ENCODE measurements around the gene SEMA4A.

SEMA4A gene

DNA sequence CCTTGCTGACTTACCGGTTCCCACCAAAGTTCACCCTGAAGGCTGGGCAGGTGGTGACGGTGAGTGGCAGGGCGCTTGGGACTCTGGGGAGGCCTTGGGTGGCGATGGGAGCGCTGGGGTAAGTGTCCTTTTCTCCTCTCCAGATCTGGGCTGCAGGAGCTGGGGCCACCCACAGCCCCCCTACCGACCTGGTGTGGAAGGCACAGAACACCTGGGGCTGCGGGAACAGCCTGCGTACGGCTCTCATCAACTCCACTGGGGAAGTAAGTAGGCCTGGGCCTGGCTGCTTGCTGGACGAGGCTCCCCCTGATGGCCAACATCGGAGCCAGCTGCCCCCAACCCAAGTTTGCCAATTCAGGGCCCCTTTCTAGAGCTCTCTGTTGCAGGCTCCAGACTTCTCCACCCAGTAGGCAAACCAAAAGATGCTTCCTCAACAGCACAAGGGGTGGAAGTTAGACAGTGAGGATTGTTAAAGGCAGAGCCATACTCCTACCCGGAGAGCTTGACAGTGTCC, 16.4 kb upstream of the SEMA4A start:
- no peak for DNase-seq

GRCh38 chr1:156138458-156138867, 14.9 kb upstream of the SEMA4A start:
- no peak for DNase-seq

- peak; percentile 64 for DNase-seq
Measured at GRCh38 chr1:156140879-156141707, 12.3 kb upstream of the SEMA4A start.

- no peak for DNase-seq
Measured at GRCh38 chr1:156143765-156144489, 9.5 kb upstream of the SEMA4A start.

DNA sequence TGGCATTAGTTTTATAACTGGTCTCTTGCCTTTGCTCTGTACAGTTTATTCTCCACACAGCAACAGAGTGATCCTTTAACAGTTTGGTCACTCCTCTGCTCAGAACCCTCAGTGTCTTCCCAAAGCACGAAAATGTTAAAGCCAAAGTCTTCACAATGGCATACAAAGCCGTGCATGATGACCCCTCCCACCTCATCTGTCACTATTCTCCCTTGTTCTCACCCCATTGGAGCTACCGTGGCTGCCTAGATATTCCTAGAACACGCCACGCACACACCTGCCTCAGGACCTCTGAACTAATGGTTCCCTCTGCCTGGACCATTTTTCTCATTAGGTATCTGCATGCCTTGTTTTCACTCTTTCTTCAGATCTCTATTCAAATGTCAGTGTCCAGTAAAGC, 8.6 kb upstream of the SEMA4A start:
- no peak for DNase-seq

DNA sequence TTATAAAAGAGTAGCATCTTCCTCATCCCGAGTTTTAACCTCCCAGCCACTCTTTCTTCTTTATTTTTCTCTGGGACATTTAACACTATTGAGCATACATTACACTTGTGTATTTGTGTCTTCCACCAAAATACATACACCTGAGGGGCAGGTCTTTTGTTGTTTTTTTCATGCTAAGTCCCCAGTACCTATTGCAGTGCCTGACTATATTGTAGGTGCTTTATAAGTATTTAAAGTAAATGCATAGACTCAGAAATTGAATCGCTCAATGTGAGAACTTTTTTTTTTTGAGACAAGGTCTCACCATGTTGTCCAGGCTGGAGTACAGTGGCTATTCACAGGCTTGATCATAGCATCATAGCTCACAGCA, 7.8 kb upstream of the SEMA4A start:
- no peak for DNase-seq

- DNase-seq, result peak; percentile 59
Measured at GRCh38 chr1:156146020-156146768, 7.2 kb upstream of the SEMA4A start.

GRCh38 chr1:156146769-156147405, 6.5 kb upstream of the SEMA4A start:
- DNase-seq, result peak; percentile 52

DNA sequence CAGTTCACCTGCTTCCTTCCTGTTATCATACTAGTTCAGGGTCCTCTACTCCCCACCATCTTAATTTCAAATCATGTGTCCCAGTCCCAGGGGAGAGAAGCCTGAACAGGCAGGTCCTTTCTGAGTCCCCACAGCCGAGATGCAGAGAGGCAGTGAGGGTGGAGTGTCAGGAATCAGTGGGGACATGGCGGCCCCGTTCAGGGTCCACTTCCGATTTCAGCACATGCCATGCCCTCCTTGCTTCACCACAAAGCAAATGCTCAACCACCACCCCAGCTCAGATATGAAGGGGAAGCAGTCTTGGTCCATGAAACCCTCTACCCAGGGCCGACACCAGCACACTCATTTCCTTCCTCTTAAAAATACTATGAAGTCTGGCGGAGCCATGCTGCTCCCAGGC, 5.2 kb upstream of the SEMA4A start:
- no peak for DNase-seq

- DNase-seq, result no peak
Measured at GRCh38 chr1:156149374-156150332, 3.7 kb upstream of the SEMA4A start.

GRCh38 chr1:156150333-156151011, 2.9 kb upstream of the SEMA4A start:
- DNase-seq, result no peak

DNA sequence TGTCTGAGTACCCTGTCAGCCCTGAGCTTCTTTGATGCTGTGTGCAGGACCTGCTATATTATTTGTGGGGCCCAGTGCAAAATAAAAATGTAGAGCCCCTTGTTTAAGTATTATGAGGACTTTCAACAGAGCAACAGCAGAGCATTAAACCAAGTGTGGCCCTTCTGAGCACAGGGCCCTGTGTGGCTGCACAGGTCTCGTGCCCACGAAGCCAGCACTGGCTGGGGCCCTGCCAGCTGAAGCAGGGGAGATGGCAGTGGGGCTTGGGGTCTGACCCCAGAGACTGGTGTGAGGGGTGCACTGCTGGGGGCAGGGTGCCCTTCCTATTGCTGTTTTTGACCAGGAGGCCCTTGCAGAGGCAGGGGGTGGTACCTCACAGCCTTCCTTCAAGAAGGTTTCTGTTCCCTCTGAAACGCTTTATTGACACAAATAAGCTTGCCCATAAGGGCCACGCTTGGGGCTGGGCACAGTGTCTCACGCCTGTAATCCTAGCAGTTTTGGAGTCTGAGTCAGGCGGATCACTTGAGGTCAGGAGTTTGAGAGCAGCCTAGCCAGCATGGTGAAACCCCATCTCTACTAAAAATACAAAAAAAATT, 2.2 kb upstream of the SEMA4A start:
- DNase-seq, result no peak

GRCh38 chr1:156152628-156153027, 757 bp upstream of the SEMA4A start:
- DNase-seq, result no peak

- no peak for DNase-seq
Measured at GRCh38 chr1:156154317-156154749, 948 bp downstream of the SEMA4A start.

- DNase-seq, result no peak
Measured at GRCh38 chr1:156155756-156156510, 2.5 kb downstream of the SEMA4A start.

DNA sequence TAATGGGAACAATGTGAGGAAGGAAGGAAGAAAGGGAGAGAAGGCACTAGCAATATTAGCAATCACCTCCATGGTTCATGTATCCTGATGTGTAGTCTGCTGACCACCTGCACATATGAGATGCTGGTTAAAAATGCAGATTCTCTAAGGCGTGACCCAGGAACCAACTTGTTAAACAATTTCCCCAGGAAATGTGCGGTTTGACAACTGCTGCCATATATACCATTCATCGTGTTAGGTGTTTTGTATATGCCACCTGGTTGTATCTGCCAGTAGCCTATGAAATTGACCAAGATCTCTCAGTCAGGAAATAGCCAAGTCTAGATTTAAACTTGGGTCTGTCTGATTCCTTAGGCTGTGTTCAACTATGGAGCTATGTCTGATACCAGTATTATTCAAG, 4.1 kb downstream of the SEMA4A start:
- DNase-seq, result no peak

- DNase-seq, result no peak
Measured at GRCh38 chr1:156157966-156158365, 4.6 kb downstream of the SEMA4A start.

- no peak for DNase-seq
Measured at GRCh38 chr1:156160000-156160742, 6.8 kb downstream of the SEMA4A start.

DNA sequence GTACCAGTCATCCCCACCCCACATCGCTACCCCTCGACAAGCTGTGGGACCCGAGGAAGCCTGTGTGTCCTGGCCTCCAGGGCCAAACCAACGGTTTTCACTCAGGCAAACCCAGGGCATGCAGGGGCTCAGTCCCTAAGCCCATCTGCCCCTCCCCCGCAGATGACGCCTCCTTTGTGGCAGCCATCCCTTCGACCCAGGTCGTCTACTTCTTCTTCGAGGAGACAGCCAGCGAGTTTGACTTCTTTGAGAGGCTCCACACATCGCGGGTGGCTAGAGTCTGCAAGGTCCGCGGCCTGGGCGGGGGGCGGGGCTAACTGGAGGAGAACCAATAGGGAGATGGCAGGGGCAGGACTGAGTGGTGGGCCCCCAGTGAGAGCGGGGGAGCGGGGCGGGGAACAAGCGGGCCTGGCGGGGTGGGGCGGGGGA, 7.4 kb downstream of the SEMA4A start:
- DNase-seq, result peak; percentile 65

All from midbrain (tissue), 1 donor.